ENCODE results near the gene FICD. TPM values are rescaled to one million over a fixed set of nuclear protein-coding genes. Genes with fewer than 3 reads are reported as not detected.

The FICD gene
- polyA plus RNA-seq, 3 donors = 1.00 to 1.9 (median 1.6) TPM

DNA sequence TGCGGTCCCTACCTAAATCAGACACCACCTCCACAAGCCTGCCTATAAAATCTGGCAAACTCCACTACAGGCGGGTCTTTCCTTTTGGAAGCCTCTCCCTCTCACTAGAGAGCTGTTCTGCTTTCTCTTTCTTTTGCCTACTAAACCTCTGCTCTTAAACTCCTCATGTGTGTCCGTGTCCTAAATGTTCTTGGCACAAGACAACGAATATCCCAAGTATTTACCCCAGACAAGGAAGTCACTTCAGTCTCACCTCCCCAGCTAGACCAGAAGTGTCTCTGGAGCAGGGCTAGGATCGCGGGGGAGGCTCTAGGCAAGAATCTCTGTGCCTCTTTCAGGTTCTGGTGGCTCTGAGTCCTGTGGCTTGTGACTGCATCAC lies 37.2 kb upstream of the FICD start:
- Mint-ChIP-seq H3K4me3 (no peak overlapping the region), H3K27me3 (ENCODE audit: low read depth in 3 of 3) (peaks cover 0 to 14% (median 4%) of the 10 kb centered on the region in 3 donors), H3K27ac (no peak overlapping the region), H3K36me3 (no peaks in the 10 kb centered on the region), H3K9me3 (no peaks in the 10 kb centered on the region), H3K4me1 (no peaks in the 10 kb centered on the region)
- TF ChIP-seq CTCF (IDR thresholded peaks at IDR 0.05) = no peak
- WGBS (ENCODE audit: insufficient coverage) = 84% methylated on average over 5 of the region's 6 CpGs
- Histone ChIP-seq H3K27ac (ENCODE audit: low read depth in 1 of 2, low read length in 2 of 2) (no peak overlapping the region), H3K79me2 (ENCODE audit: insufficient read depth, low read length) (no peaks in the 10 kb centered on the region), H3K4me2 (replicated peaks; ENCODE audit: extremely low read depth, low read length, poor library complexity, severe bottlenecking) (no peak overlapping the region), H3K9ac (ENCODE audit: insufficient read depth, low read length, poor library complexity, severe bottlenecking) (no peak overlapping the region), H3K4me3 (replicated peaks in 1 of 3; ENCODE audit: low read depth in 2 of 3, low read length in 3 of 3) (no peak overlapping the region), H3K4me1 (ENCODE audit: control insufficient read depth in 1 of 2, insufficient read depth in 2 of 2, low read length in 2 of 2) (no peaks in the 10 kb centered on the region), H2AFZ (ENCODE audit: insufficient read depth, low read depth, low read length, poor library complexity, severe bottlenecking) (no peak overlapping the region), H3K36me3 (replicated peaks in 1 of 2; ENCODE audit: control insufficient read depth in 1 of 2, insufficient read depth in 2 of 2, low read length in 2 of 2) (no peaks in the 10 kb centered on the region), H3K27me3 (ENCODE audit: control insufficient read depth in 2 of 2, insufficient read depth in 2 of 2, low read length in 2 of 2) (no peaks in the 10 kb centered on the region), H3K9me3 (replicated peaks in 1 of 2; ENCODE audit: control insufficient read depth in 1 of 2, insufficient read depth in 1 of 2, low read length in 2 of 2) (no peaks in the 10 kb centered on the region), H4K20me1 (ENCODE audit: insufficient read depth, low read length) (no peaks in the 10 kb centered on the region)
- DNase-seq = no peak
- intact Hi-C loops (cut with micrococcal nuclease) = no loop called here

DNA sequence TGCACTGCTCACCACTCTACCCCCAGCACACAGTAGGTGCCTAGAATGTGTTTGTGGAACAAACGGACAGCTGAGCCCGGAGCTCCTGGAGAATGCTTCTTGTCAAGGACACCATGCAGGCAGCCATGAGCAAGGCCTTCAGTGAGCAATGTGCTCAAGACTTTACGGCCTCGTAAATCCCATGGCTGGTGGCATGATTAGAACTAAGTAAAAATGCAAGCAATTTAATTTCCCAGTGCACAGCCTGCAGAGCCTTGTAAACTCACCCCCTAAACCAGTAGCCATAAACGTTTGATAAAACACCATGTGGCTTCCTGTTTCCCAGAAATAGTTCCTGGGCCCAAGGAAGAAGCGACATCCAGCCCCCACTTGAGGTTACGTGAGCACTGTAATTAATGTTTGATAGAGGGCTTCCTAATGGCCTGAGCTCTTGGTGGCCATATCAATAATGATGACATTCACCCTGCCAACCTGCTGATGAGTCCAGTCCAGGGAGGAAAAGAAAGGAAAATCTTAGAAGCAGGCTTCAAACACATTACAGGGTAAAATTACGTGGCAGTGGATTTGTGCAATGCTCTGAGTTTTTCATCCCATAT lies 36.4 kb upstream of the FICD start:
- 75% methylated on average over 2 of the region's 8 CpGs for WGBS (ENCODE audit: insufficient coverage)
- H3K9me3 ChIP-seq (replicated peaks in 1 of 2; ENCODE audit: control insufficient read depth in 1 of 2, insufficient read depth in 1 of 2, low read length in 2 of 2) = no peaks in the 10 kb centered on the region
- no peaks in the 10 kb centered on the region for H3K4me1 ChIP-seq (ENCODE audit: control insufficient read depth in 1 of 2, insufficient read depth in 2 of 2, low read length in 2 of 2)
- Mint-ChIP-seq H3K27me3 (ENCODE audit: low read depth in 3 of 3) (peaks cover 3 to 18% (median 4%) of the 10 kb centered on the region in 3 donors), H3K4me3 (no peak overlapping the region), H3K4me1 (no peaks in the 10 kb centered on the region), H3K36me3 (no peaks in the 10 kb centered on the region), H3K9me3 (no peaks in the 10 kb centered on the region), H3K27ac (no peak overlapping the region)
- H3K79me2 ChIP-seq (ENCODE audit: insufficient read depth, low read length) = no peaks in the 10 kb centered on the region
- H3K27ac ChIP-seq (ENCODE audit: low read depth in 1 of 2, low read length in 2 of 2) = no peak overlapping the region
- H3K27me3 ChIP-seq (ENCODE audit: control insufficient read depth in 2 of 2, insufficient read depth in 2 of 2, low read length in 2 of 2) = no peaks in the 10 kb centered on the region
- H3K9ac ChIP-seq (ENCODE audit: insufficient read depth, low read length, poor library complexity, severe bottlenecking) = no peak overlapping the region
- H4K20me1 ChIP-seq (ENCODE audit: insufficient read depth, low read length) = no peaks in the 10 kb centered on the region
- DNase-seq = no peak
- H3K4me2 ChIP-seq (replicated peaks; ENCODE audit: extremely low read depth, low read length, poor library complexity, severe bottlenecking) = no peak overlapping the region
- no peak for TF ChIP-seq CTCF (IDR thresholded peaks at IDR 0.05)
- intact Hi-C loops (cut with micrococcal nuclease) = no loop called here
- no peaks in the 10 kb centered on the region for H3K36me3 ChIP-seq (replicated peaks in 1 of 2; ENCODE audit: control insufficient read depth in 1 of 2, insufficient read depth in 2 of 2, low read length in 2 of 2)
- H2AFZ ChIP-seq (ENCODE audit: insufficient read depth, low read depth, low read length, poor library complexity, severe bottlenecking) = no peak overlapping the region
- H3K4me3 ChIP-seq (replicated peaks in 1 of 3; ENCODE audit: low read depth in 2 of 3, low read length in 3 of 3) = no peak overlapping the region

All from CD14-positive monocyte (primary cell).